Colon (tissue), 2 donors: ENCODE results near the gene CCDC148.

ENCODE experiments used
- FAIRE-seq: peaks from 2 replicates; lab custom pipeline; 2012; peaks lifted over from hg19 to GRCh38; lab: Jason Lieb, UNC
- donor health status: control.
- donor health status: control.

The CCDC148 gene

GRCh38 chr2:158456309-158457066 is at the start of gene CCDC148, which contains the start of gene PKP4:
Gene CCDC148 (minus strand): TSS chr2:158456753. CDS start chr2:158456439, 314 bp downstream.
Gene PKP4 (plus strand): TSS chr2:158456952. CDS start chr2:158533185, 76,233 bp downstream.
- no peak for FAIRE-seq

GRCh38 chr2:158505448-158505934 is 48.9 kb upstream of the CCDC148 start:
- no peak for FAIRE-seq

- FAIRE-seq = no peak
These were observed 47.5 kb upstream of the CCDC148 start for GRCh38 chr2:158504088-158504487.

GRCh38 chr2:158502974-158503373 is 46.4 kb upstream of the CCDC148 start:
- no peak for FAIRE-seq

- FAIRE-seq = no peak
These were observed 44.7 kb upstream of the CCDC148 start for GRCh38 chr2:158501301-158501700.

GRCh38 chr2:158500333-158500732 is 43.8 kb upstream of the CCDC148 start:
- FAIRE-seq = no peak

- no peak for FAIRE-seq
These were observed 42.8 kb upstream of the CCDC148 start for GRCh38 chr2:158499383-158499782.

GRCh38 chr2:158498749-158499136 is 42.2 kb upstream of the CCDC148 start:
- FAIRE-seq = no peak

GRCh38 chr2:158498043-158498748 is 41.6 kb upstream of the CCDC148 start:
- FAIRE-seq = no peak

GRCh38 chr2:158497486-158497885 is 40.9 kb upstream of the CCDC148 start:
- FAIRE-seq = no peak

GRCh38 chr2:158496986-158497385 is 40.4 kb upstream of the CCDC148 start:
- no peak for FAIRE-seq

- FAIRE-seq = no peak
These were observed 38.6 kb upstream of the CCDC148 start for GRCh38 chr2:158495175-158495574.

- no peak for FAIRE-seq
These were observed 36.9 kb upstream of the CCDC148 start for GRCh38 chr2:158493458-158493857.

GRCh38 chr2:158491072-158491471 is 34.5 kb upstream of the CCDC148 start:
- no peak for FAIRE-seq

- FAIRE-seq = no peak
These were observed 33.0 kb upstream of the CCDC148 start for GRCh38 chr2:158489366-158490112.

GRCh38 chr2:158488442-158489216 is 32.1 kb upstream of the CCDC148 start:
- no peak for FAIRE-seq

GRCh38 chr2:158487419-158487818 is 30.9 kb upstream of the CCDC148 start:
- no peak for FAIRE-seq

- no peak for FAIRE-seq
These were observed 30.4 kb upstream of the CCDC148 start for GRCh38 chr2:158486970-158487325.

GRCh38 chr2:158486150-158486969 is 29.8 kb upstream of the CCDC148 start:
- no peak for FAIRE-seq

GRCh38 chr2:158484892-158485556 is 28.5 kb upstream of the CCDC148 start:
- FAIRE-seq = no peak
